Neural progenitor cell (in vitro differentiated cells): ENCODE results near the gene BUD23.

ENCODE experiments used
- EZH2 ChIP-seq: fragments of 200-600 bp; sonication (generic); IDR thresholded peaks from 2 replicates; pipeline ENCODE4 v1.6.1; 2017; ENCODE audit warnings: antibody characterized with exemption, mild to moderate bottlenecking, moderate library complexity
- EZH2phosphoT487 ChIP-seq: fragments of 200-600 bp; sonication (generic); IDR thresholded peaks from 2 replicates; pipeline ENCODE4 v1.6.1; 2017; ENCODE audit warnings: antibody characterized with exemption
- TF ChIP-seq, protein P1 (sequence below): fragments of 200-600 bp; sonication (generic); IDR thresholded peaks from 2 replicates; pipeline ENCODE4 v1.5.1; 2017; ENCODE audit warnings: antibody characterized with exemption, mild to moderate bottlenecking

DNA sequence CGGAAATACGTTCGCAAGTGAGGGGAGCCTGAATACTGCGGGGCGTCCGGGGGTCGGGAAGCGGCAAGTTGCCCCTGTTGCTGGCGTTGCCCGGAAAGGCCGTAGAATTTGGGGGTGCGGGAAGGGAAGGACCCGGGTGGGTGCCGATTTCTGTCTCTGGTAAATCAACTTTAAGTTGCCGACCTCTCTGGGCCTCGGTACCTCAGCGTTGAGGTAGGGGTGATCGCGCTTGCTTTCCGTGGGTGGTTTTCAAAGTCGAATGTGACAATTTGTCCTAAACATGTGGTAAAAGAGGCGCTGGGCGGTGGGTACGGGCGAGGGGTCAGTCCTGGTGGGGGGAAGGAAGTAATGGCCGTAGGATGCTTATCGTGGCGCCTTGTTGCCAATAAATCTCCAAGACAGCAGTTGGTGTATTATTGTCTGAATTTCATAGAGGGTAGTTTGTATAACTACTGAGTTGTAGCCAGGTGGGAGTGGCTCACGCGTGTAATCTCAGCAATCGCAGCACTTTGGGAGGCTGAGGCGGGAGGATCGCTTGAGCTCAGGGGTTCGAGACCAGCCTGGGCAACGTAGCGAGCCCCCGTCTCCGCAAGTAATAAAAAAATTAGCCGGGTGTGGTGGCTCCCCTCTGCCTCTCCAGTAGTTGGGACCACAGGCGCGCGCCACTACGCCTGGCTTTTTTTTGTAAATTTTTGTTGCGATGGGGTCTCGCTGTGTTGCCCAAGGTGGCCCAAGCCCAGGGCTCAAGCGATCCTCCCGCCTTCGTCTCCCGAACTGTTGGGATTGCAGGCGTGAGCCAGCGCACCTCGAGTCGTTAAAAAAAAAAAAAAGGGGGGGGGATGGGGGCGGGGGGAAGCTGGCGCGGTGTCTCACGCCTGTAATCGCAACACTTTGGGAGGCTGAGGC is 644 bp downstream of the BUD23 start:
- TF ChIP-seq, protein P1, sequence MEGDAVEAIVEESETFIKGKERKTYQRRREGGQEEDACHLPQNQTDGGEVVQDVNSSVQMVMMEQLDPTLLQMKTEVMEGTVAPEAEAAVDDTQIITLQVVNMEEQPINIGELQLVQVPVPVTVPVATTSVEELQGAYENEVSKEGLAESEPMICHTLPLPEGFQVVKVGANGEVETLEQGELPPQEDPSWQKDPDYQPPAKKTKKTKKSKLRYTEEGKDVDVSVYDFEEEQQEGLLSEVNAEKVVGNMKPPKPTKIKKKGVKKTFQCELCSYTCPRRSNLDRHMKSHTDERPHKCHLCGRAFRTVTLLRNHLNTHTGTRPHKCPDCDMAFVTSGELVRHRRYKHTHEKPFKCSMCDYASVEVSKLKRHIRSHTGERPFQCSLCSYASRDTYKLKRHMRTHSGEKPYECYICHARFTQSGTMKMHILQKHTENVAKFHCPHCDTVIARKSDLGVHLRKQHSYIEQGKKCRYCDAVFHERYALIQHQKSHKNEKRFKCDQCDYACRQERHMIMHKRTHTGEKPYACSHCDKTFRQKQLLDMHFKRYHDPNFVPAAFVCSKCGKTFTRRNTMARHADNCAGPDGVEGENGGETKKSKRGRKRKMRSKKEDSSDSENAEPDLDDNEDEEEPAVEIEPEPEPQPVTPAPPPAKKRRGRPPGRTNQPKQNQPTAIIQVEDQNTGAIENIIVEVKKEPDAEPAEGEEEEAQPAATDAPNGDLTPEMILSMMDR = no peak
- TF ChIP-seq EZH2 (no peak), EZH2phosphoT487 (no peak)
